Measurements from ENCODE around the gene ABCF2.

Gene ABCF2

DNA sequence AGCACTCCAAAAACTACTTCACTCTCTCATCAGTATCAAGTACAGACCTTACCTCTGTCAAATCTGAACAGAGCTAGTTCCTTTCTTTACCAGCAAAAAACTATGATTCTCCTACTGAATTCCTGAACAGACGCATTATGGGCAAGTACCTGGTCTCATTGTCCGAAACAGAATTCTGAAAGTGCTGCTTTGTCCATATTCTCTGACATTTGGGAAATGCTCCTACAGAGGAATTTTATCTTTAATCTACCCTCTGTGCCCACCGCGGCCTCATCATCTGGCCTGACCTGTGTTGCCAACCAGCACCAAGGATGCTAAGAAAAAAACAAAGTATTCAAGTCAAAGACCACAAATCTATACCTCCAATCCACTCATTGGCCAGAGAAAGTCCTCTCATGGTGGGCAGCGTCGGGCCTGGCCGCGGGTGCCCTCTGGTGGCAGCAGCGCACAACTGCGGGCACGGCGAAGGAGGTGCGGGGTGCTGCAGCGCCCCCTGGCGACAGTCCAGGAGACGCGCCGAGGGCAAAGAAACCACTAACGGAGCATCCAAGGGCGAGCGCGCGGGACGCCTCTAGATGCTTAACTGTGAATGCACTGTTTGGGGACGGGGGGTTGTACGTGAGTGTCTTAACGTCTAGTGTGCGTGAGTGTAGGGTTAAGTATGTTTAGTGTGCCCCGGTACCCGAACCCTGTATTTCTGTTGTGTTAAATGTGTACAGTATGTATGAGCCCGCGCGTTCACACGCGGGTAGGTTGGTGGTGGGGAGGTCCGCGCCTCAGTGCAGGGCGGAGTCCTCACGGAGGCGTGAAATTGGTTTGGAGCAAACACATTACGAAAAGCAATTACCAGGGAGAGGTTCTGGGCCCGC is 54.5 kb downstream of the ABCF2 start:
- Mint-ChIP-seq H3K27ac (no peak overlapping the region), H3K4me1 (peaks cover 17% of the 10 kb centered on the region), H3K9me3 (no peaks in the 10 kb centered on the region), H3K36me3 (no peaks in the 10 kb centered on the region), H3K27me3 (peaks cover 90% of the 10 kb centered on the region), H3K4me3 (no peak overlapping the region)
- ATAC-seq, result peak; percentile 65

DNA sequence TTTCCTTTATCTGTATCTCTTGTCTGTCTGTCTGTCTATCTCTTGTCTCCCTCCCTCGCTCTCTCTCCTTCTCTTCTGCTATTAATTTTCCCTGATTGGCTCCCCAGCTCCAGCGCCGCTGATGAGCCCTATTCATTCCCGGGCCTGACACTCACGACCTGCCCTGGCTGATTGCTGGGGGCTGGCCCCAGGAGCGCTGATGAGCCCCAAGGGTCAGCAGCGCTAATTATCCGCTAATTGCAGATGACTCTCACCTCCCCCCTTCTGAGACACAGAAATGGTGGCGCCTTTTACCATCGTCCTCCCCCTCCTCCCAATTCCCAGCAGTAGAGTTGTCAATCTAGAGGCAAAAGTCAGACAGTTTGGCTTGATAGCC is 58.2 kb downstream of the ABCF2 start:
- Mint-ChIP-seq H3K27me3 (peaks cover 54% of the 10 kb centered on the region), H3K4me3 (peak overlapping the region; percentile 75), H3K27ac (no peak overlapping the region), H3K4me1 (peaks cover 22% of the 10 kb centered on the region), H3K9me3 (no peaks in the 10 kb centered on the region), H3K36me3 (no peaks in the 10 kb centered on the region)
- no peak for ATAC-seq

DNA sequence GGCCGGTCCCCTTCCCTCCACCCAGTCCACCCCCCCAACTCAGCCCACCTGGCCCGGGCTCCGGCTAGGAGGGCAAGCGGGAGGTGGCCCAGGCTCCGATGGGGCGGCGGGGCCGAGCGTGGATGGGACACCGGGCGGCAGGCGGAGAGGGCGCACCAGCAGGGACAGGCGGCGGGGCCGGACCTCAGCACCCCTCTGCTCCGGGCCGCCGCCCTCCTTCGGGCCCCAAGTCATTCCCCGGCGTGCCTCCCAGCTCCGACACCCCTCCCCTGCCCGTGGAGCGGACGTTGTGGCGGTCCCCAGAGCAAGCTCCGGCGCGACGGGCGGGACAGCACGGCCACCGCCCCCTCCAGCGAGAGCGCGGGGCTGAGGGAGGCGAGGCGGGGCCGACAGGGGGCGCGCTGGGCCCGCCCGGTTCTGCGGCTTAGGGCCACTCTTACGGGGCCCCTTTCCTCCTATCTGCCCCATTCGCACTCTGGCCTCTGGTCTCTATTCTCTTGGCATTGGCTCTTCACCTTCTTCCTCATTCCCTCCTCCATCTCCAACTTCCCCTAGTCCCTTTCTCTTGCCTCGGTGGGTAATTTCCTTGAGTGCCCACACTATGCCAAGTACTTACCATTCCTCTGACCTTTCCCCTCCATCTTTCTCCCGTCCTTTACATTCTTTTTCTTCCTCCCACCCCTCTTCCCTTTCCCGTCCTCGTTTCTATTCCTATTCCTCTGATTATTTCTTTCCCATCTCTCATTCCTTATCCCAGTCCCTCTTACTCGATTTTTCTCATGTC is 58.8 kb downstream of the ABCF2 start:
- H3K4me1 Mint-ChIP-seq, result peaks cover 22% of the 10 kb centered on the region
- H3K36me3 Mint-ChIP-seq, result no peaks in the 10 kb centered on the region
- no peaks in the 10 kb centered on the region for H3K9me3 Mint-ChIP-seq
- peak overlapping the region; percentile 75 for H3K4me3 Mint-ChIP-seq
- peak; percentile 80 for ATAC-seq
- no peak overlapping the region for H3K27ac Mint-ChIP-seq
- peaks cover 48% of the 10 kb centered on the region for H3K27me3 Mint-ChIP-seq

DNA sequence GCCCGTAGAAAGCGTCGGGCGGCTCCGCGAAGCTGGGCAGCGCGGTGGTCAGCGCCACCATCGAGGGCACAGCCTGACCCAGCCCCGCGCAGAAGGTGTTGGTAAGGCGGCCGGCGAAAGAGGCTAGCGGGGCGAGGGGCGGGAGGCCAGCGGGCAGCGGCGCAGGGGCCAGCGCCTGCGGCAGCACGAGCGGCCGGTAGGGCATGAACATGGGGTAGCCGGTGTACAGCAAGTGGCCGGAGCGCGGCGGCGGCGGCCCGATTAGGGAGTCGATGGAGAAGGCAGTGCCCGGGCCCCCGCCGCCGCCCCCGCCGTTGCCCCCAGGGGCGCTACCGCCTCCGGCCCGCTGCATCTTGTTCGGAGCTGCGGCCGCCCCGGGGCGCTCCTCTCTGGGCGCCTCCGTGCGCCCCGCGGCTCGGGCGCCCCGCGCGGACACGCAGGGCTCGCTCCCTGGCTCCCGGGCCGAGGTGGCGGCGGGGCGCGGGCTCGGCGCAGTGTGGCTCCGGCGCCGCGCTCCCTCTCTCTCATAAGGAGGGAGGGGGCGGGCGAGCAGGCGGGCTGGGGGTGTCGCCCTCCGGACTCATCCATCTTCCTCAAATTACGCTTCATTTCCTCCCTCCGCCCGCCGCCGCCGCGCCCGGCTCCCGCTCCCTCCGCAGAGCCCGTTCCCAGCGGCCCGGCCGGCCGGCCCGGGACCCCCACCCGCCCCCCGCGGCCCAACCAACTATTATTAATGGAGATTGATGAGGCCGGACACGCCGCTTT is 59.6 kb downstream of the ABCF2 start, which contains the start of gene GBX1:
Gene GBX1, minus strand, starts transcription at position 498 of the 765 bp plus-strand sequence. Its CDS starts 146 bp downstream, at position 352.
- peaks cover 16% of the 10 kb centered on the region for H3K4me1 Mint-ChIP-seq
- H3K36me3 Mint-ChIP-seq, result no peaks in the 10 kb centered on the region
- no peaks in the 10 kb centered on the region for H3K9me3 Mint-ChIP-seq
- H3K4me3 Mint-ChIP-seq, result peak within 1 kb of the TSS; percentile 75
- peaks cover 40% of the 10 kb centered on the region for H3K27me3 Mint-ChIP-seq
- peak; percentile 48 for ATAC-seq
- H3K27ac Mint-ChIP-seq, result no peak within 1 kb of the TSS

DNA sequence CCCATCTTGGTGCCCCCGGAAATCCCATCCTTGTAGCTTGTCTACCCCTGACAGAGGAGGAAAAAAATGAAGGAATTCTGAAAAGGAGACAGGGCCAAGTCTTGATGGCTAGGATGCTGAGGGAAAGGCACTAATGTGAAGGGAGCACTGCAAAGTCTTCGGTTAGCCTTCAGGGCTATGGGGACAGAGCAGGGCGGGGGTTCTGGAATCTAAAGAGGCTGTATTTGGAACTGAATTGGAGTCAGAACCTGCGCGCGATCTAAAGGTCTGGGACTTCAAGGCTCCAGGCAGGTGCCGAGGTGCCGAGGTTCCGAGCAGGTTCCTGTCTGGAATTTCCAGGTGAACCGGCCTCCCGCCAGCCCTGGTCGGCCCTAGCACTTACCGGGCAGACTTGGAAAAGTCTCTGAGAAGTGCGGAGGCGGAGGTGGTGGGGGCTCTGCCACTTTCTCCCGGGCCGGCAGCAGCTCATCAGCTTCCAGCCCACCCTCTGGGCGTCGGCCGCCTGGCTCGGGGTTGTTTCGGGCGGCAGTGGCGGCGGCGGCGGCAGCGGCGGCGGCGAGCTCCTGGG is 60.3 kb downstream of the ABCF2 start:
- ATAC-seq, result no peak
- H3K9me3 Mint-ChIP-seq, result no peaks in the 10 kb centered on the region
- H3K27ac Mint-ChIP-seq, result no peak overlapping the region
- peaks cover 33% of the 10 kb centered on the region for H3K27me3 Mint-ChIP-seq
- H3K36me3 Mint-ChIP-seq, result no peaks in the 10 kb centered on the region
- peak overlapping the region; percentile 42 for H3K4me3 Mint-ChIP-seq
- H3K4me1 Mint-ChIP-seq, result peaks cover 14% of the 10 kb centered on the region
